Natural killer cell (primary cell): ENCODE results near the gene MEN1. TPM values are rescaled to one million over a fixed set of nuclear protein-coding genes. Genes with fewer than 3 reads are reported as not detected.
A peak's percentile ranks its signal among the peaks of the same experiment; 100 is the strongest.

ENCODE experiments used
- ATAC-seq, 3 donors: fragments of 150-1000 bp in 2 of 3; fragments of 200-7000 bp in 1 of 3; cut with Tn5 transposase; 1 replicate in 1 of 3; 2 replicates in 2 of 3; pipeline ENCODE4 v1.10.0; 2021; ENCODE audit warnings: mild to moderate bottlenecking in 2 of 3, moderate library complexity in 2 of 3
- DNase-seq, 2 donors: peaks; one replicate each; pipeline versions ENCODE4 v3.0.0 to v3.0.0-alpha.2; 2013 to 2021; ENCODE audit warnings: mixed read lengths in 1 of 2
- H3K27ac ChIP-seq: one replicate; pipeline ENCODE4 v1.5.1; 2013; ENCODE audit warnings: mild to moderate bottlenecking, low read length
- H3K27me3 ChIP-seq: one replicate; pipeline ENCODE4 v1.6.1; 2013; ENCODE audit warnings: low read length; ENCODE audit not compliant: control insufficient read depth, insufficient read depth
- H3K36me3 ChIP-seq: one replicate; pipeline ENCODE4 v1.6.1; 2013; ENCODE audit warnings: low read length; ENCODE audit not compliant: control insufficient read depth, insufficient read depth
- H3K4me1 ChIP-seq: one replicate; pipeline ENCODE4 v1.6.1; 2013; ENCODE audit warnings: low read length; ENCODE audit not compliant: control insufficient read depth, insufficient read depth
- H3K4me3 ChIP-seq: one replicate; pipeline ENCODE4 v1.5.1; 2013; ENCODE audit warnings: low read length
- H3K9me3 ChIP-seq: one replicate; pipeline ENCODE4 v1.6.1; 2013; ENCODE audit warnings: low read length; ENCODE audit not compliant: control insufficient read depth, insufficient read depth
- H3K27ac Mint-ChIP-seq, 2 donors: one replicate each; pipeline ENCODE4 v1.8.0; 2022; ENCODE audit warnings: mild to moderate bottlenecking in 2 of 2, mixed read lengths in 2 of 2, moderate library complexity in 1 of 2
- H3K27me3 Mint-ChIP-seq, 2 donors: one replicate each; pipeline ENCODE4 v1.8.0; 2022; ENCODE audit warnings: low read depth in 2 of 2, mixed read lengths in 2 of 2
- H3K36me3 Mint-ChIP-seq: one replicate; pipeline ENCODE4 v1.8.0; 2022; ENCODE audit warnings: mixed read lengths
- H3K4me1 Mint-ChIP-seq, 2 donors: one replicate each; pipeline ENCODE4 v1.8.0; 2022; ENCODE audit warnings: mixed read lengths in 2 of 2
- H3K4me3 Mint-ChIP-seq: one replicate; pipeline ENCODE4 v1.8.0; 2022; ENCODE audit warnings: mild to moderate bottlenecking, moderate library complexity, mixed read lengths
- H3K9me3 Mint-ChIP-seq, 2 donors: one replicate each; pipeline ENCODE4 v1.8.0; 2022; ENCODE audit warnings: mixed read lengths in 2 of 2
- CTCF ChIP-seq: fragments of 200-600 bp; IDR thresholded peaks from one replicate; pipeline ENCODE4 v1.8.0; 2022; ENCODE audit warnings: antibody characterized with exemption
- WGBS: methylation state at CpG from one replicate; pipeline ENCODE4 v1.1.7; 2013; ENCODE audit warnings: missing lambda C conversion rate; ENCODE audit not compliant: insufficient coverage; 5-methylcytosine and 5-hydroxymethylcytosine counted together
- intact Hi-C: fragments of 100-400 bp; cut with micrococcal nuclease; formaldehyde crosslinking; loops from one replicate; pipeline ENCODE4 v1.14.2; 2022
- total RNA-seq, 4 donors: library from RNA; stranded (reverse); fragments of 120-200 nt in 1 of 4; gene quantifications; one replicate each; pipeline versions ENCODE4 v1.2.3 to v1.2.4, GENCODE V29; 2013 to 2022

MEN1 gene
- total RNA-seq, 3 donors from 2014 or later (not counting 1 experiment from before 2014, with no cell fraction given), result 29.3 to 42.2 (median 32.2) TPM

- H3K27ac Mint-ChIP-seq, result peak overlapping the region; percentile 89 to 94
- intact Hi-C loops, result loop anchor here (10.0 kb wide), 1 partner anchor 338 kb away; the partner anchor contains the start of genes TM7SF2 and ZNHIT2
- ATAC-seq, result no peak
- H3K4me3 Mint-ChIP-seq, result peak overlapping the region; percentile 94
- WGBS, result 19% methylated on average over 2 of the region's 3 CpGs
- H3K9me3 Mint-ChIP-seq, result no peaks in the 10 kb centered on the region
- H3K4me1 ChIP-seq, result peaks cover 32% of the 10 kb centered on the region
- H3K9me3 ChIP-seq, result no peaks in the 10 kb centered on the region
- no peaks in the 10 kb centered on the region for H3K27me3 Mint-ChIP-seq
- peaks cover 53% of the 10 kb centered on the region for H3K36me3 ChIP-seq
- H3K27me3 ChIP-seq, result no peaks in the 10 kb centered on the region
- peaks cover 40% of the 10 kb centered on the region for H3K36me3 Mint-ChIP-seq
- H3K27ac ChIP-seq, result peak overlapping the region; percentile 71
- H3K4me3 ChIP-seq, result peak overlapping the region; percentile 64
- TF ChIP-seq CTCF, result no peak
- peaks cover 59 to 62% of the 10 kb centered on the region in 2 donors for H3K4me1 Mint-ChIP-seq
- no peak for DNase-seq
Observed at GRCh38 chr11:64776875-64777274, 33.5 kb downstream of the MEN1 start.

- Histone ChIP-seq H3K4me3 (no peak overlapping the region), H3K4me1 (peaks cover 32% of the 10 kb centered on the region), H3K9me3 (no peaks in the 10 kb centered on the region), H3K27me3 (no peaks in the 10 kb centered on the region), H3K27ac (peak overlapping the region; percentile 71), H3K36me3 (peaks cover 58% of the 10 kb centered on the region)
- Mint-ChIP-seq H3K4me1 (peaks cover 64 to 66% of the 10 kb centered on the region in 2 donors), H3K4me3 (peak overlapping the region; percentile 94), H3K27ac (peak overlapping the region; percentile 89 to 94), H3K27me3 (no peaks in the 10 kb centered on the region), H3K9me3 (no peaks in the 10 kb centered on the region), H3K36me3 (peaks cover 44% of the 10 kb centered on the region)
- intact Hi-C loops, result loop anchor here (10.0 kb wide), 1 partner anchor 338 kb away; the partner anchor contains the start of genes TM7SF2 and ZNHIT2
- TF ChIP-seq CTCF, result no peak
- ATAC-seq (no peak), DNase-seq (no peak)
- WGBS, result 80% methylated on average over 6 of the region's 6 CpGs
Observed at GRCh38 chr11:64776425-64776824, 33.9 kb downstream of the MEN1 start.

- H3K27me3 ChIP-seq, result no peaks in the 10 kb centered on the region
- H3K4me1 Mint-ChIP-seq, result peaks cover 75 to 77% of the 10 kb centered on the region in 2 donors
- H3K9me3 Mint-ChIP-seq, result no peaks in the 10 kb centered on the region
- H3K27me3 Mint-ChIP-seq, result no peaks in the 10 kb centered on the region
- no peak overlapping the region for H3K4me3 Mint-ChIP-seq
- H3K36me3 Mint-ChIP-seq, result peaks cover 54% of the 10 kb centered on the region
- 89% methylated on average over 5 of the region's 5 CpGs for WGBS
- intact Hi-C loops, result loop anchor here (10.0 kb wide), 1 partner anchor 341 kb away; the partner anchor contains the start of genes TM7SF2 and ZNHIT2
- no peaks in the 10 kb centered on the region for H3K9me3 ChIP-seq
- H3K36me3 ChIP-seq, result peaks cover 81% of the 10 kb centered on the region
- DNase-seq (no peak), ATAC-seq (no peak)
- peaks cover 26% of the 10 kb centered on the region for H3K4me1 ChIP-seq
- no peak overlapping the region for H3K27ac ChIP-seq
- H3K27ac Mint-ChIP-seq, result no peak overlapping the region
- H3K4me3 ChIP-seq, result no peak overlapping the region
- no peak for TF ChIP-seq CTCF
Observed at GRCh38 chr11:64774144-64774543, 36.2 kb downstream of the MEN1 start.
